Activated CD8-positive, alpha-beta memory T cell treated with anti-CD3 and anti-CD28 coated beads for 36 hours (primary cell): ENCODE results near the gene RPS6KA4. TPM values are rescaled to one million over a fixed set of nuclear protein-coding genes. Genes with fewer than 3 reads are reported as not detected.
"Not testable (repeated sequence)": the region's sequence is repeated elsewhere in the genome, so short reads cannot be mapped to it uniquely, and the experiment has no call there.

ENCODE experiments used
- CTCF ChIA-PET: fragments of 350-600 bp; sonication (Branson Sonifier 250); formaldehyde crosslinking; loops from one replicate; lab custom pipeline; 2021; ENCODE audit warnings: antibody characterized with exemption; lab: Charles Lee
- POLR2A ChIA-PET: fragments of 350-600 bp; sonication (Branson Sonifier 250); formaldehyde crosslinking; loops from one replicate; lab custom pipeline; 2021; ENCODE audit warnings: antibody characterized with exemption; lab: Charles Lee
- total RNA-seq, 2 experiments: library from RNA; stranded (reverse); gene quantifications; one replicate each; pipeline ENCODE4 v1.2.3, GENCODE V29; 2021

Gene RPS6KA4
- total RNA-seq, 2 experiments from 2014 or later = 35.3 to 37.2 TPM

DNA sequence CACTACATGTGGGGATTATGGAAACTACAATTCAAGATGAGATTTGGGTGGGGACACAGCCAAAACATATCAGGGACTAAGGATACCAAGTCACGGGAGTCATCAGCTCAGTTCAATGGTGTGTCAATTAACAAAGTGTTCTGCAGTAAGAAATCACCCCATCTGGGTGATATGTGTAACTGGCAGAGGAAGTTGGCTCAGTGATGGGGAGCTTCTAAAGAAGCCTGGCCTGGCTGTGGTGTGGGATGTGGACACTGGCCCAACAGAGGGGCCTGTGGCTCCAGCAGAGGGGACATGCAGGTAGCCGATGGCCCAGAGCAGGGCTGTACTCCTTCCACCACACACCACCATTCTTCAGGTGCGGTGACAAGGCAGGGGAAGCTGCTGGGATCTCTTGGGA is 31.6 kb downstream of the RPS6KA4 start:
- ChIA-PET POLR2A (no interaction called here), CTCF (interaction anchor here (0.7 to 0.8 kb wide), 2 partner anchors 30 to 269 kb away, joined by 4 to 5 read pairs; no protein-coding TSS in a partner anchor)

DNA sequence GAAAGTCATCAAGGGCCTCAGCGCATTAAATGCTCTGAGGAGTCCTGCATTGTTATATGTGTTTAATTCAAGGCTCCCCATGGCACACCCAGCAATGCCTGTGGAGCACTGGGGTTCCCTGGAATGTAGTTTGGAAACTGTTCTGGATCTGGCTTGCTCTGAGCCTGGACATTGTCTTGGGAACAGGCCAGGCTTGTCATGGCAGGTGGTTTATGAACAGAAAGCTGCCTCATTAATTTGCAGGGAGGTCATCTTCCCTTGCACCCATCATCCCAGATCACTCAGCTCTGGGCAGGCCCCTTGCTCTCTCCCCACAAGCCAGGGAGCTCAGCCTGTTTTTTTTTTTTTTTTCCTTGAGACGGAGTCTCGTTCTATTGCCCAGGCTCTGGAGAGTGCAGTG is 32.9 kb downstream of the RPS6KA4 start:
- ChIA-PET POLR2A (no interaction called here), CTCF (interaction anchor here (1.7 kb wide), 1 partner anchor 58 kb away, joined by 4 read pairs; no protein-coding TSS in a partner anchor)

DNA sequence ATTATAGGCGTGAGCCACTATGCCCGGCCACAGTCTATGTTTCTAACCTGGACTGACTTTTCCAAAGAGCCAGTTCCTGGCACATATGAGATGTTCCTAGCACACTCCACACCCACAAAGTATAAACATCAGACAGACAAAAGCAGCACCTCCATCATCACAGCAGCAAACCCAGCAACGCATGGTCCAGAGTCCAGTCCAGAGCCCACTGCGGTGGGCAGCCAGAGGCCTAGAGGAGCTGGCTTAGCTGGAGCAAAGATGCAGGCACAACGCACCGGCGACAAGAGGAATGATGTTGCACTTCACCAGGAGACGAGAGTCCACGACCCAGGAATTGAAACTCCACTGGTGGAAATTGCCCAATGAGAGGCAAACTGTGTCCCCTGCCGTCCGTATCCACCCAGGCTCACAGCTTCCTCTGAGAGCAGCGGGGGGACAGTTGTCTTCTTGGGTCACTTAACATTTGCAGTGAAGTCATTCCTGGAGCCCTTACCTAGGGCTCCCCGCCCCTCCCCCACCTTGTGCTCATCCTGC is 36.6 kb downstream of the RPS6KA4 start:
- POLR2A ChIA-PET = no interaction called here
- CTCF ChIA-PET = no interaction called here

DNA sequence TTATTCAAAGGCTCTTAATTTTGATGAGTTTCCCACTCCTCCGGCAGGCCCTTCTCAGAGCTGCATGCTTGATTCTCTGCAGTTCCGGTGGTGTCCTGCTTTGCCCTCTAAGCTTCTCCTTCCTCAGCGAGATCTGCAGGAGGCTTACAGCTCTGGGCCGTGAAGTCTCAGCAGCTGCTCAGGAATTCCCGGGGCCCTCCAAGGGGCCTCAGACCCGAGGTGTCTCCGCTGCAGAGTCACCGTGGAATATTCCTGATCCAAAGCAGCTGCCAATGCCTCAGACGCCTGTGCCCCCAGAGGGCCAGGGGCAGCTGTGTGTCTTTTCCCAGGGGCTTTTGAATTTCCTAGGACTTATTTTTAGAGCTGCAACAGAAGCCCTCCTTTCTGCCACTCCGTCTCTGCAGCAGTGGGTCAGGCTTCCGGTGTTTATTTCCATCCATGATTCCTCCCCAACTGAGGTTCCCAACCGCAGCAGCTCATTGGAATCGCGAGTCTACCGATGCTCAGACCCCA is 37.2 kb downstream of the RPS6KA4 start:
- POLR2A ChIA-PET = no interaction called here
- CTCF ChIA-PET = no interaction called here

DNA sequence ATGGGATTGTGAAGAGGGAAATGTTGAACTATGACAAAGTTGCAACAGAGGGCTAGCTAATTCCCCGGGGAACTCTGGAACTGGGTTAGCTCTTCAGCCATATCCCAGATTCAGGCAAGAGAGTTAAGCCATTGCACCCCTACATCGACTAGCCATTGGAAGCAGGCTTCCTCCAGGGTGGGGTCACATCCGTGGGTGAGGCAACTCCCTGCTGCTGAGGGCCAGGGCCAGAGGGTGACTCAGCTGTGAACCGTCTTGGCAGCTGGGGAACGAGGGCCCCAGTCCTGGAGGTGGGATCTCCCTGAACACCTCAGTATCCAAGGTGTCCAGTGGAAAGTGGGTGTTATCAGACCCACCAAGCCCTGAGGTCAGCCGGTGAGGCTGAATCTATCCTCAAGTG is 41.1 kb downstream of the RPS6KA4 start:
- CTCF ChIA-PET = no interaction called here

DNA sequence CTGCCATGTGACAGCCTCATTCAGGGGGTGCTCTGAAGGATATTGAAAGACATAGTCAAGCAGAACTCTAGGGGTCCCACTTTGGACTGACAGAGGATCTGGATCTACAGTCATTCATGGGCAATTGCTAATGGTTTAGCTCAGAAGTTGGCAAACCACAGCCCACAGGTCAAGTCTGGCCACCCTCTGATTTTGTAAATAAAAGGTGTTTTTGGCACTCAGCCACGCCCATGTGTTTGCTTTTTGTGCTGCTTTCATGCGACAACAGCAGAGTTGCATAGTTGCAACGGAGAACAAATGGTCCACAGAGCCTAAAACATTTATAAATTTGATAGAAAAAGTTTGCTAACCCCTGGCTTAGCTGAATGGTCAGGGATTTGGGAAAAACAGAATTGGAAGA is 41.7 kb downstream of the RPS6KA4 start:
- CTCF ChIA-PET = no interaction called here
- POLR2A ChIA-PET = no interaction called here

More for the DNA sequence above, 41.1 kb downstream of the RPS6KA4 start:
- POLR2A ChIA-PET = no interaction called here

DNA sequence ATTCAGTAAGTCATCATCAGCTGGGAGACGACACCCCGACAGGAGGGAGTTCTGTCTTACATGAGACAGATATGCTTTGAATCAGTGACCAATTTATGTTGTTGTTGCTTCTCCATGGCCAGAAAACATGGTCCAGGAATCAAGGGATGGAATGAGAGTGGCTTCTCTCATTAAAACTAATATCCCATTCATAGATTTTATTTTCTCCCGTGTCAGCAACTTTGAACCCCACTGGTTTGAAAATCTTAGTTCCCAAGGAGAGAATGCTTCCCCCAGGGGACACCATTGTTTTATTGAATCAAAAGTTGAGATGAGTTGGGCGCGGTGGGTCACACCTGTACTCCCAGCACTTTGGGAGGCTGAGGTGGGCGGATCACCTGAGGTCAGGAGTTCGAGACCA is 42.8 kb downstream of the RPS6KA4 start:
- CTCF ChIA-PET = no interaction called here
- POLR2A ChIA-PET = no interaction called here

DNA sequence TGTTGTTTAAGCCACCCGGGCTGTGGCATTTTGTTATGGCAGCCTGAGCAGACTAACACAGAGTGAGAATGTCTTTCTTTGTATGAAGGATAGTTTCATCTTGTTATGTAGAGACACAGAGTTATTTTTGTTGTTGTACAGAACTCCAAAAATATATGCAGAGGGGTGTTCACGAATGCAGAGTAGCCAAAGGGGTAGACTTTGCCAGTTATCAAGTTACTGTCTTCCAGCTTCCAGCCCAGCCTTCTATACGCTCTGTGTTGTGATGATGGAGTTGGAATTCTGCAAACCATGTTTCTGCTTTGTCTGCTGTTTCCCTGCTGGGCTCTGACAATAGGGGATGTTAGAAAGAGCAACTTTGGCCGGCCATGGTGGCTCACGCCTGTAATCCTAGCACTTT is 44.1 kb downstream of the RPS6KA4 start:
- ChIA-PET CTCF (no interaction called here), POLR2A (no interaction called here)

DNA sequence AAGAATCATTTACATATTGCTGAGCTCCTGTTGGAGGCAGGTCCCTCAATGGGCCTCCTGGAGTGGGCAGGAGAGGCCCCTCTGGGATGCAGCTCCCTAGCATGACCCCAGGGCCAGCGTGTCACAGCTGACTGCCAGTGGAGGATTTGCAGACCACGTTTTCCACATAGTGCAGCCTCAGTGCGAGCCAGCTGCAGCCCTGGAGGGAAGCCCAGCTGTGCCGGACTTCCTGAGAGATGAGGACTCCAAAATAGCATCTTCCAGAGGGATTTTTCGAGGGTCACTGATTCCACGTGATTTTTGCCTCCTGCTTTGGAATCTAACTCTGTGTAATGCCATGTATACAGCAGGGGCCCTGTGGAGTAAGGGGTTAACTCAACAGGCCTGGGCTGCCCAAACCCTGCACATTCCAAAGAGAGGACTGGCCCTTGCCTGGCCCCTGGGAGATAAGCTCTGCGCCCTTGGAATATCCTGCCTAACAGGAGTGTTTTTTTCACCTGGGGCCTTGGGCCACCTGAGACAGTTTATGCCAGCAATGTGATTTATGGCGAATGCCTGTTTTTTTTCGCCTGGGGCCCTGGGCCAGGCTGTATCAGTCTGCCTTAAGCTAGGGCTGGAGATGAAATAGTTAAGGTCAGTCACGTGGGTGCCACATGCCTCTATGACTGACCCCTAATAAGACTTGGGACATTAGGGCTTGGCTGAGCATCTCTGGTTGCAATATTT is 47.4 kb downstream of the RPS6KA4 start:
- POLR2A ChIA-PET = no interaction called here
- CTCF ChIA-PET = interaction anchor here (0.6 kb wide), 1 partner anchor 58 kb away, joined by 3 read pairs; no protein-coding TSS in a partner anchor

DNA sequence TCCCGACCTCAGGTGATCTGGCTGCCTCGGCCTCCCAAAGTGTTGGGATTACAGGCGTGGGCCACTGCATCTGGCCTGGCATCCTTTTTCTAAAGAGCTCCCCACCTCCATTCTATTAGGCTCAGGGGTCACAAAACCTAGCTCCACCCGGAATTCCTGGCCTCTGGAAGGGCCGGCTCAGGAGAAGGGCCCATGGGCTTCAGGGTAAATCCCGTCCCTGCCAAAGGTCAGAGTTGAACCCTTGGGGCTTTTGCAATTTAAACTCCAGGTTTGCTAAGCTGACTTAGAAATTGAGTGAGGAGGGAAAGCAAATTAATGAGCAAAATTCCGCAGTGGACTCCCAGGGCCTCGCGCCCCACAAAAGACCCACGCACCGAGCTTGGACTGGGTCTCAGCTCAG is 48.3 kb downstream of the RPS6KA4 start:
- ChIA-PET POLR2A (no interaction called here), CTCF (no interaction called here)

DNA sequence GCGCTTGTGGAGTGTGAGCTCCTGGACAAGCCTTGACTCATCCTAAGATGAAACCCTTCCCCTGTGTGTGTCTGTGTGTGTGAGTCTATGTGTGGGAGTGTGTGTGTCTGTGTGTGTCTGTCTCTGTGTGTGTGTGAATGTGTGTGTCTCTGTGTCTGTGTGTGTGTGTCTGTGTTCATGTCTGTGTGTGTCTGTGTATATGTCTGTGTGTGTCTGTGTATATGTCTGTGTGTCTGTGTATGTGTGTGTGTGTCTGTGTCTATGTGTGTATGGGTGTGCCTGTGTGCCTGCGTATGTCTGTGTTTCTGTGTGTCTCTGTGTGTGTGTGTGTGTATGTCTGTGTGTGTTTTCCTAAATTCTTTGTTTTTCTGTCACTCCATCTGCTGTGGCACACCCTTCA is 48.7 kb downstream of the RPS6KA4 start:
- CTCF ChIA-PET = no interaction called here
- POLR2A ChIA-PET = no interaction called here

DNA sequence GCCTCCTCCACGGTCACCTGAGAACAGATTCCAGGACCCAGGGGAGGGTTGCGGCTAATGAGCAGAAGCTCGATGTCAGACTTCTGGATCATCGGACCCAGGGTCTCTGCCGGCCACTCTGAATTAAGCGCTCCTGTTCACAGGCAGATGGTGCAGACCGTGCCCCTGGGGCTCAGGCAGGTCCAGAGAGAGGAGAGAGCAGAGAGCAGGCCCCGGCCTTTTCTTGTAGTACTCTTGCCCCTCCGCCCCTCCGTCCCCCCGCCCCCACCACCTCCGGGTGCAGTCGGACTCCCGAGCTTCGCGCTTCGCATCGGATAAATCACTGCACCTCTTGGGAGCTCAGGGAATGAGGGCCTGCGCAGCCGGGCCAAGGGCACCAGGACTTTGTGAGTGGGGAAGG is 50.3 kb downstream of the RPS6KA4 start:
- POLR2A ChIA-PET = no interaction called here
- CTCF ChIA-PET = no interaction called here

DNA sequence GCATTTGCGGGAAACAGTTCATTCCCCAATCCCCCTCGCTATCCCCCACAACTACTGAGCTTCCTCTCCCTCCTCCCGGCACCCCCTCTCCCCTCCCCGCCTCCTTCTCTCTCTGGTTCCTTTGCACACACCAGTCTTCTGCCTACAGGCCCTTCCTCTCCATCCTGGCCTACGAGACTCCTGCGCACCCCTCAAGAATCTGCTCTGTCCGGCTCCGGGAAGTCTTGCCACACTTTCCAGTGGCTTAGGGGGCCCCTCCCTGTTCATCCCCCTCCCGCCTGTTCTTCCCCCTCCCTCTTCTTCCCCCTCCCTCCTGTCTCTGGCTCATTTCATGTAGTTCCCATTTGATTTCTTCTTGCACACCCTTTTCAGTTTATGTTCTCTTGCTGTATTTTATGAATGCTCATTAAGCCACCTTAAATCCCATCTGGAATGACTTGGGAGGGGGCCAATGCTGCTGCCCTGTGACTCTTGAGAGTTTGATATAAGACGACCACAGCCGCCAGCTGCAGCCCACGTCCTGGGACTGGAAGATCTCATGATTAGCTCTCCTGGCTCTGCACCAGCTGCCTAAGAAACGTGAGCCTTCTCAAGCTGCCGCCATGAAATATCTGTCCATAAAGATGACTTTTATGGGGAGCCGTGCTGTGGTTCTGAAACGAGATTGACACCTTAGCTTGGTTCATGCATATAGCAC is 50.9 kb downstream of the RPS6KA4 start:
- POLR2A ChIA-PET = no interaction called here
- CTCF ChIA-PET = interaction anchor here (0.6 kb wide), 1 partner anchor 79 kb away, joined by 3 read pairs; no protein-coding TSS in a partner anchor

DNA sequence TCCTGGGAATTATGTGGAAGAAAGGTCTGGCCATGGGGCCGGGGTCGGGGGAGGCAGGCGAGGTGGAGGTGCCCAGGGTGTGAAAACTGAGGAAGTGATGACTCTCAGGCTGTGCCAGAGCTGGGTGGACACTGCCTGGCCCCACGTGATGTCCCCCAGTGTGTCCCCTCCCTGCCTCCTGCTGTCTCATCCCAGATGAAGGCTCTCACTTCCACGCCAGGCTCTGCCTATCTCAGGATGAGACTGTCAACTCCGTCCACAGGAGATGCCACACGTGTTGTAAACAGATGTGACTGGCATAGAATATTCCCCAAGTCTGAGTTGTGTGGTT is 51.4 kb downstream of the RPS6KA4 start:
- POLR2A ChIA-PET = no interaction called here

DNA sequence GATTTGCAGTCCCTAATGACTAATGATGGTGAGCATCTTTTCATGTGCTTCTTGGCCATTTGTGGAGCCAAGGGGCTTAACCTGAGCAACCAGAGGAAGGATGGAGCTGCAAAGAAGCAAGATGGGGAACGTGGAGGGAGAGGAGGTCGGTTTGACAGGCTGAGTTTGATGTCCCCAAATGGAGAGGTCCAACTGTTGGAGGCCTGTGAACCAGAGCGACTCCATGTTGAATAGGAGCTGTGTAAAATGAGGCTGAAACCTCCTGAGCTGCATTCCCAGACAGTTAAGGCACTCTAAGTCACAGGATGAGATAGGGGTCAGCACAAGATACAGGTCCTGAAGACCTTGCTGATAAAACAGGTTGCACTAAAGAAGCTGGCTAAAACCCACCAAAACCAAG is 54.5 kb downstream of the RPS6KA4 start:
- ChIA-PET POLR2A (no interaction called here), CTCF (interaction anchor here (1.3 kb wide), 1 partner anchor 36 kb away, joined by 3 read pairs; no protein-coding TSS in a partner anchor)

More for the DNA sequence above, 51.4 kb downstream of the RPS6KA4 start:
- CTCF ChIA-PET = interaction anchor here (0.6 kb wide), 1 partner anchor 78 kb away, joined by 3 read pairs; no protein-coding TSS in a partner anchor

DNA sequence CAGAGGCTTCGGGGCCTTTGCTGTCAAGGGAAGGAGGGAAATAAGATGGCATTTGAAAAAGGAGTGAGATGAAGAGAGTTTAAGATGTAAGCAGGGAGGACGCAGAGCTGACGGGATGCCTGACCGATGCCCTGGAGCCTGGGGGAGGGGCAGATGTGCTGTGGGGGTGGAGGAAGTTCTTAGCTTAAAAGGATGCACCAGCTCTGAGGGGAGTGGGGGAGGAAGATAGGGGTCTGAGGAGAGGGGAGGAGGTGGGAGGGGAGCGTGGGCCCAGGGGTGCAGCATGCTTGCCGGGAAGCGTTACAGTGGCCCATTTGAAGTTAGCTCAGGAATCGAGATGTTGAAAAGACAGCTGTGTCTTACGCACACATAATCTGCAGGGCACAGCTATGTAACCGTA is 56.3 kb downstream of the RPS6KA4 start:
- CTCF ChIA-PET = no interaction called here

DNA sequence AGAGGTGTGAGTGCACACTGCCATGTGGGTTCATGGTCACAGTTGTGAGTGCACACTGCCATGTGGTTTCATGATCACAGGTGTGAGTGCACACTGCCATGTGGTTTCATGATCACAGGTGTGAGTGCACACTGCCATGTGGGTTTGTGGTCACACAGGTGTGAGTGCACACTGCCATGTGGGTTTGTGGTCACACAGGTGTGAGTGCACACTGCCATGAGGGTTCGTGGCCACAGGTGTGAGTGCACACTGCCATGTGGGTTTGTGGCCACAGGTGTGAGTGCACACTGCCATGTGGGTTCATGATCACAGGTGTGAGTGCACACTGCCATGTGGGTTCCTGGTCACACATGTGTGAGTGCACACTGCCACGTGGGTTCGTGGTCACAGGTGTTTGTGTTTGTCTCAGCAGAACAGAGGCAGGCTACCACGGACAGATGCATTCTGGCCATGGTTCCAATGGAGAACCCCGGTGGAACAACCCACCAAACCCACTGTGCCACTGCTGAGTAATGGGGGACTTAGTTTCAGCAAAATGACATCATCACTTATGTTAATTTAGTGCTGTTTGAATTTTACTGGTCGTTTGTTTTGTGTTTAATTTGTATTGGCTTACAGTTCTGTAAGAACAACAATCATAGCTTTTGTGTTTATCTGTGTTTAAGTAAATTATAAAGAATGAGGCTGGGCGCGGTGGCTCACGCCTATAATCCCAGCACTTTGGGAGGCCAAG is 57.2 kb downstream of the RPS6KA4 start:
- ChIA-PET POLR2A (no interaction called here), CTCF (no interaction called here)

More for the DNA sequence above, 56.3 kb downstream of the RPS6KA4 start:
- POLR2A ChIA-PET = no interaction called here

DNA sequence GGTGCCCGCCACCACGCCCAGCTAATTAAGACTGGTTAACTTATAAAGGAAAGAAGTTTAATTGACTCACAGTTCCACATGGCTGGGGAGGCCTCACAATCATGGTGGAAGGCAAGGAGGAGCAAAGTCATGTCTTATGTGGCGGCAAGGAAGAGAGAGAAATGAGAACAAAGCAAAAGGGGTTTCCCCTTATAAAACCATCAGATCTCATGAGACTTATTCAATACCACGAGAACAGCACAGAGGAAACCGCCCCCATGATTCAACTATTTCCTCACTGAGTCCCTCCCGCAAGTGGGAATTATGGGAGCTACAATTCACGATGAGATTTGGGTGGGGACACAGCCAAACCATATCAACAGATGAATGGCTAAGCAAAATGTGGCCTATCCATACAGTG is 59.3 kb downstream of the RPS6KA4 start:
- CTCF ChIA-PET = interaction anchor here (1.2 kb wide), 1 partner anchor 31 kb away, joined by 5 read pairs; no protein-coding TSS in a partner anchor
- POLR2A ChIA-PET = not testable (repeated sequence)

DNA sequence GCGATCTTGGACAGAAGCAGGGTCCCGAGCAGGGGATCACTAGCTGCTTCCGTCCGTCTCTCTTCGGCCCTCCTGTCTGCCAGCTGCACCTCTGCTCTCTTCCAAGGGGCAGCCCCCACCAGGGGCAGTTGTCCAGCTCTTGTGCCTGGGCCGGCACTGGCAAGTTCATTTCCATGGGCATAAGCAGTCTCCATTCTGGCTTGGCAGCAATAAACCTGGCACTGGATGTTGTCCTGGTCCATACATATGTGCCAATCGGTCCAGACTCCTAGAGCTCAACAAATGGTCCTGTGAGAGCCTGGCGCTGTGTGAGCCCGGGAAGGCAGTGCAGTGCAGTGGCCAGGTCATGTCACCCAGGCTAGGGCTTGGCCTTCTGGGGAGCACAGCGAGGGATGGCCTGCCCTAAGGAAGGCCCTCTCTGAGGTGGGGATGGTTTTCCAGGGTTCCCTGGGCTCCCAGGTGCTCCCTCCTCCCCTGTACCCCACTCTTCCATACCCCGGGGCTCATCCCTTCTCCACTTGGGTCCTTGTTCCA is 60.4 kb downstream of the RPS6KA4 start:
- ChIA-PET CTCF (interaction anchor here (1.2 kb wide), 1 partner anchor 30 kb away, joined by 5 read pairs; no protein-coding TSS in a partner anchor), POLR2A (no interaction called here)
